Mesendoderm (in vitro differentiated cells): ENCODE results near the gene E4F1.

Experiments used
- DNase-seq: peaks from one replicate; pipeline ENCODE4 v3.0.0; 2013
- H2AK5ac ChIP-seq: 2 replicates; pipeline ENCODE4 v1.6.1; 2013; ENCODE audit warnings: low read length, inconsistent platforms
- H2BK120ac ChIP-seq: 2 replicates; pipeline ENCODE4 v1.6.1; 2013; ENCODE audit warnings: low read depth, mild to moderate bottlenecking, low read length, moderate library complexity, mixed read lengths
- H2BK15ac ChIP-seq: replicated peaks from 2 replicates; pipeline ENCODE4 v1.6.1; 2013; ENCODE audit warnings: low read depth, mild to moderate bottlenecking, moderate library complexity
- H2BK5ac ChIP-seq: 2 replicates; pipeline ENCODE4 v1.6.1; 2013; ENCODE audit warnings: low read length, inconsistent platforms
- H3K18ac ChIP-seq: 2 replicates; pipeline ENCODE4 v1.6.1; 2013; ENCODE audit warnings: mild to moderate bottlenecking, low read length, mixed read lengths
- H3K23ac ChIP-seq: one replicate; pipeline ENCODE4 v1.6.1; 2013; ENCODE audit warnings: low read length
- H3K27ac ChIP-seq: 2 replicates; pipeline ENCODE4 v1.5.1; 2013; ENCODE audit warnings: low read depth, mild to moderate bottlenecking, inconsistent platforms, low read length, moderate library complexity
- H3K27me3 ChIP-seq: 2 replicates; pipeline ENCODE4 v1.6.1; 2013; ENCODE audit warnings: low read length, control low read depth, mild to moderate bottlenecking, inconsistent platforms; ENCODE audit not compliant: insufficient read depth, poor library complexity
- H3K36me3 ChIP-seq: 2 replicates; pipeline ENCODE4 v1.6.1; 2013; ENCODE audit warnings: low read length, inconsistent platforms; ENCODE audit not compliant: control insufficient read depth, insufficient read depth
- H3K4ac ChIP-seq: one replicate; pipeline ENCODE4 v1.6.1; 2013; ENCODE audit warnings: low read depth, mild to moderate bottlenecking, low read length, moderate library complexity
- H3K4me1 ChIP-seq: 2 replicates; pipeline ENCODE4 v1.6.1; 2013; ENCODE audit warnings: low read depth, low read length, inconsistent platforms; ENCODE audit not compliant: control insufficient read depth
- H3K4me2 ChIP-seq: 2 replicates; pipeline ENCODE4 v1.6.1; 2013; ENCODE audit warnings: low read length
- H3K4me3 ChIP-seq: 2 replicates; pipeline ENCODE4 v1.5.1; 2013; ENCODE audit warnings: mild to moderate bottlenecking, low read length
- H3K56ac ChIP-seq: one replicate; pipeline ENCODE4 v1.6.1; 2013; ENCODE audit warnings: low read length
- H3K79me1 ChIP-seq: 2 replicates; pipeline ENCODE4 v1.6.1; 2013; ENCODE audit warnings: low read length, inconsistent platforms
- H3K79me2 ChIP-seq: 2 replicates; pipeline ENCODE4 v1.6.1; 2013; ENCODE audit warnings: mild to moderate bottlenecking, low read length; ENCODE audit not compliant: control insufficient read depth, insufficient read depth
- H3K9ac ChIP-seq: 2 replicates; pipeline ENCODE4 v1.6.1; 2013; ENCODE audit warnings: low read length, inconsistent platforms
- H4K5ac ChIP-seq: one replicate; pipeline ENCODE4 v1.6.1; 2013; ENCODE audit warnings: low read length
- H4K8ac ChIP-seq: one replicate; pipeline ENCODE4 v1.6.1; 2013; ENCODE audit warnings: low read depth, mild to moderate bottlenecking, control low read depth, low read length, moderate library complexity
- WGBS: extraction: QIAGEN DNeasy Blood & Tissue Kit; methylation state at CpG from one replicate; pipeline ENCODE4 v1.1.7; 2013; ENCODE audit warnings: low lambda C conversion rate, missing lambda C conversion rate; ENCODE audit not compliant: insufficient coverage; ENCODE audit errors: extremely low coverage; 5-methylcytosine and 5-hydroxymethylcytosine counted together

Gene E4F1

DNA sequence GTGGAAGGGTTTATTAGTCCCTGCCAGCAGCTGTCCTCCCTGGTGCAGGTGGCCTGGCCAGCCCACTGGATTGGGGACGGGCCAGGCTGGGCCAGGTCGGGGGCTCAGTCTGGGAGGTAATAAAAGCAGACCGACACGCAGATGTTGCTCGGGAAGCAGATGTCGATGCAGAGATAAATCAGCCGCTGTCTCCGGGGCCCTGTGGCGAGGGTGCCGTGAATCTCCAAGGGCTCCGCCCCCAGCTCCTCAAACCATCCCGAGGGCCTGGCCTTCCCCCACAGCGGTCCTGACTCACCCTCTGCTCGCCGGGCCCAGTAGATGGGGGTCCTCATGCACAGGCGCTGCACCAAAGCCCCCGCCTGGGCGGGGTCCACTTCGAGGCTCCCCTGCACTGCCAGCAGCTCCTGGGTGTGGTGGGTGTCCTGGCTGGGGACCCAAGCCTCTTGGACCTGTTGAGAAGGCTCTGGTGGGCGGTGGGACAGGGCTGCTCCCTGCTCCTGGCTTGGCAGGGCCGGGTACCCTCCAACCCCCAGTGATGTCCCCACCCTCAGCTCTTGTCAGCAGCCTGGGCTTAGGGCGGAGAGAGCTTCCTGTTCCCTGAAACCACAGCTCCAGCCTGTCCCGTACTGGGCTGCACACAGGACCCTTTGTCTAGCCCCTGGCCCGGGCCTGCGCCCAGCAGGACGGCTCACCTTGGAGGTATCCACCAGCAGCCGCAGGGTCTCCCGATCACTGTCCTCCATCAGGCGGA is 14.0 kb upstream of the E4F1 start:
- Histone ChIP-seq H3K36me3 (peaks cover 6% of the 10 kb centered on the region), H4K5ac (no peak overlapping the region), H2AK5ac (no peak overlapping the region), H2BK120ac (no peak overlapping the region), H3K4me2 (no peak overlapping the region), H2BK5ac (no peak overlapping the region), H3K23ac (no peak overlapping the region), H3K27ac (no peak overlapping the region), H3K79me2 (peaks cover 23% of the 10 kb centered on the region), H4K8ac (no peak overlapping the region), H2BK15ac (no peak overlapping the region), H3K4me1 (peaks cover 3% of the 10 kb centered on the region), H3K4ac (no peak overlapping the region), H3K79me1 (peaks cover 15% of the 10 kb centered on the region), H3K27me3 (no peaks in the 10 kb centered on the region), H3K9ac (no peak overlapping the region), H3K4me3 (no peak overlapping the region), H3K56ac (no peak overlapping the region), H3K18ac (no peak overlapping the region)
- DNase-seq, result no peak
- WGBS, result no CpG with 5 or more reads among the region's 29 CpGs

DNA sequence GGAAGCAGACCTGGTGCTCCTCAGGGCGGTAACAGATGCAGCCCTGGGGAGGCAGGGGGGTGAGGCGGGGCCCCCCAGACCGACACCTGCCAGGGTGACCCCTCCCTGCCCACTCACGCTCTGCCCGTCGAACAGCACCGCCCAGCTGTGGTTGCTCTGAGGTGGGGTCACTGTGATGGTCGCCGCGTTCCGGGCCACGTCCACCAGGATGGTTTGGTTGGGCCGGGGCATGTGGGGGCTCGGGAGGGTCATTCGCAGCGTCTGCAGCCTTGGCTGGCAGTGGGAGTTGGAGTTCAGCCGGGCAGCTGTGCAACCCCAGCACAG is 13.4 kb upstream of the E4F1 start:
- Histone ChIP-seq H3K18ac (no peak overlapping the region), H2BK120ac (no peak overlapping the region), H2BK15ac (no peak overlapping the region), H3K36me3 (peaks cover 6% of the 10 kb centered on the region), H3K23ac (no peak overlapping the region), H3K4me1 (peaks cover 3% of the 10 kb centered on the region), H4K8ac (no peak overlapping the region), H3K27ac (no peak overlapping the region), H3K56ac (no peak overlapping the region), H3K79me1 (peaks cover 15% of the 10 kb centered on the region), H4K5ac (no peak overlapping the region), H2BK5ac (no peak overlapping the region), H3K4me2 (no peak overlapping the region), H3K4ac (no peak overlapping the region), H3K4me3 (no peak overlapping the region), H3K9ac (no peak overlapping the region), H3K27me3 (no peaks in the 10 kb centered on the region), H2AK5ac (no peak overlapping the region), H3K79me2 (peaks cover 24% of the 10 kb centered on the region)
- no CpG with 5 or more reads among the region's 17 CpGs for WGBS
- DNase-seq, result no peak

DNA sequence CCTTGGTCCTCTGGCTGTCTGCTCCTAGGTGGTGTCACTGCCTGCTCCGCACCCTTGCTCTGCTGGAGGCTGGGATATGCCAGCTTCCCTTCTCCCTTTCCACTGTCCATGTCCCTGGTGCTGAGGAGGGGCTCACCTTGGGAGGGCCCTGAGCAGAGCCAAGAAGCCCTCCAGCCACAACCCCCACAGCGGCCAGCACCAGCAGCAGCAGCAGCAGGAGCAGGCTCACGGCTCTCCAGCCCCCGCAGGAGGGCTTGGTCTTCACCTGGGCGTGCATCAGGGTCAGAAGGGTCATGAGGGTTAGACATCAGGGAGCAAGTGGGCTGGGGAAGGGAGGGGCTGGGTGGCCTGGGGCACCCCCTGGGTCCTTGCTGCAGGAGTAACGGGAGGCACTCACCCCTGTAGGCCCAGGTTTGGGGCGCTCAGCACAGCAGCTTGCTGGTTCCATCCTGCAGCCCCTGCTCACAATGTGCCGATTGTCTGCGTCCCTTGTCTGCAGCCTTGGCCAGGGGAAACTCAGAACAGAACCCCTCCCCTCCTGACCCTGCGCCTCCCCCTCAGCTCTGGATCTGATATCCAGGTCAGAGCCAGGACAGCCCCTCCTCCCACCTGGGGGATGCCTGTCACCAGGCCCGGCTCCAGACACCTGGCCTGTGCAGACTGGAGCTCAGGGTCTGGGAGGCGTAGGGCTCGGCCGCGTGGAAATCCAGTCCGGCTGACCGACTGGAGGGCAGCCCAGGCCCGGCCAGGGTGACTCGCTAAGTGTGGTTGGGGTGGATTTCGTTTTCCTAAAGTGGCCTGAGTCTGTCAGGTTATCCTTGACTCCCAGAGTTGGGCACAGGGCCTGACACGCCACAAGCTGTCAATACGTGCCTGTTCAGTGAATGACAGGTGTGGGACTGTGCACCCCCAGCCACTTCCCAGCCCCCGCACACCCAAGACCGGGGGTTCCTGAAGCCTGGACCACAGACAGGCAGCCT is 12.7 kb upstream of the E4F1 start, which contains the start of gene BRICD5:
BRICD5 (minus strand) TSS at position 478 of the 980 bp plus-strand sequence; CDS start at position 448, 30 bp downstream.
- Histone ChIP-seq H3K79me2 (peaks cover 24% of the 10 kb centered on the region), H3K56ac (no peak within 1 kb of the TSS), H3K4ac (no peak within 1 kb of the TSS), H4K5ac (no peak within 1 kb of the TSS), H4K8ac (no peak within 1 kb of the TSS), H3K79me1 (peaks cover 15% of the 10 kb centered on the region), H2BK15ac (no peak within 1 kb of the TSS), H3K4me2 (no peak within 1 kb of the TSS), H2AK5ac (no peak within 1 kb of the TSS), H3K27ac (no peak within 1 kb of the TSS), H3K9ac (no peak within 1 kb of the TSS), H3K4me3 (no peak within 1 kb of the TSS), H3K27me3 (no peaks in the 10 kb centered on the region), H3K23ac (no peak within 1 kb of the TSS), H3K18ac (no peak within 1 kb of the TSS), H2BK120ac (no peak within 1 kb of the TSS), H3K36me3 (peaks cover 6% of the 10 kb centered on the region), H2BK5ac (no peak within 1 kb of the TSS), H3K4me1 (peaks cover 3% of the 10 kb centered on the region)
- peak; percentile 47 for DNase-seq
- no CpG with 5 or more reads among the region's 24 CpGs for WGBS

DNA sequence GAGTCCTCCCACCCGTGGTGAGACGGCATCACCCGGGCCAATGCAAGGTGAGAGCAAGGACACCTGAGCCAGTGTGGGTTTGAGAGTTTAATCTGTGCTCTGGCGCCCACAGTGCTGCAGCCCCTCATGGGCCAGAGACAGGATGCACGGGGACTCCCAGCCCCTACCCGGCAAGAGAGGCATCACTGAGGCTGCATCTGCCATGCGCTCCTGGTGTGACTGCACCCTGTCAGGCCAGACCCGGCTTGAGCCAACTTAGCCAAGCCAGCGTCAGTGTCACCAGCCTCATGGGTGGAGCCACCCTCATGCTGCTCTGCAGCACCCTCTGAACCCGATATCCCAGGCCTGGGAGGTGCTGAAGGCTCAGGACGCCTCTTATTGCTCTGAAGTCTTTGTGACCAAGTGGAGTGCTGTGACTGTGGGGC is 11.5 kb upstream of the E4F1 start:
- Histone ChIP-seq H2BK120ac (no peak overlapping the region), H3K79me1 (peaks cover 12% of the 10 kb centered on the region), H3K36me3 (peaks cover 6% of the 10 kb centered on the region), H3K23ac (no peak overlapping the region), H2BK5ac (no peak overlapping the region), H4K5ac (no peak overlapping the region), H3K56ac (no peak overlapping the region), H3K79me2 (peaks cover 24% of the 10 kb centered on the region), H3K4me3 (no peak overlapping the region), H4K8ac (no peak overlapping the region), H2BK15ac (no peak overlapping the region), H3K4ac (no peak overlapping the region), H3K27me3 (no peaks in the 10 kb centered on the region), H3K27ac (no peak overlapping the region), H2AK5ac (no peak overlapping the region), H3K4me2 (no peak overlapping the region), H3K4me1 (peaks cover 3% of the 10 kb centered on the region), H3K9ac (no peak overlapping the region), H3K18ac (no peak overlapping the region)
- no peak for DNase-seq
- WGBS, result no CpG with 5 or more reads among the region's 11 CpGs

DNA sequence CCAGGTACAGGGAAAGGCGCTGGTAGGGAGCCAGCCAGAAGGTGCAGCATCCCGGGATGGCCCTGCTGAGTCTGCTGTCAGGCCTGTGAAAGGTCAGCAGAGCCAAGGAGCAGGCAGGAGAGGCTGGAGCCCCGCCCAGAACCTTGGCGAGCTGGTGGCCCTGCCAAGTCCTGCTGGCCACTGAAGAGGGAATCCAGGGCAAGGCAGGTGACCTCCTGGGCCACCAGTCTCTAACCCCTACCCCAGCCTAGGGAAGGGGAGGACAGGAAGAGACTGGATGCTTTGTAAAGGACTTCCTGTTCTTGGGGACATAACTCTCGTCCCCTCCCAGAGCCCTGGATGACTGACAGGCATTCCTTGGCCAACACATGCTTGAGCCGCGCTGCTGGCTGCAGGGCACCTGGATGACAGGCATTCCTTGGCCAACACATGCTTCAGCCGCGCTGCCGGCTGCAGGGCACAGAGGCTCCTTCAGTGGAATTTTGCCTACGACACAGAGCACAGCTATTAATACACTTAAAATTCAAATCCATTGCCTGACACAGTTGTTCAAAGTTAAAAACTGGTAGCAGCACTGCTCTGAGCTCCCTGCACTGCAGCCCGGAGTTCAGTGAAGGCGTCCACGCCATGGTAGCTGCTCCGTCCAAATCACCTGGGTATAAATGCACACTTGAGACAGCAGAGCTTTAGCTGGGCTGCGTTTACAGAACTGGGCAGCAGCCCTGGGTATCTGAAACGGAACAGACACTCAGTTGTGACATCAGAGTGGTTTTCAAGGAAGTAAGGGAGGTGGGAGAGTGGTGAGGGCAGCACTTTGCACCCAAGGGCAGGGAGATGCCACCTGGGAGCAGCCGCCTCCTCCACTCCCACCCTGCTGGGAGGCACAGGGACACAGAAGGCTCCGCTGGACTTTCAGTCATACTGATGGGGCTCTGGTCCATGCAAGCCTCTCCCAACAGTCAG is 10.7 kb upstream of the E4F1 start:
- no peak overlapping the region for H3K4ac ChIP-seq
- peak overlapping the region; percentile 51 for H3K56ac ChIP-seq
- H2BK15ac ChIP-seq, result no peak overlapping the region
- no peak overlapping the region for H2BK5ac ChIP-seq
- DNase-seq, result peak; percentile 41
- WGBS, result no CpG with 5 or more reads among the region's 19 CpGs
- H3K4me2 ChIP-seq, result peak overlapping the region; percentile 85
- peak overlapping the region; percentile 98 for H3K9ac ChIP-seq
- no peak overlapping the region for H4K5ac ChIP-seq
- H3K79me2 ChIP-seq, result peaks cover 24% of the 10 kb centered on the region
- H3K23ac ChIP-seq, result no peak overlapping the region
- no peak overlapping the region for H2BK120ac ChIP-seq
- peaks cover 12% of the 10 kb centered on the region for H3K79me1 ChIP-seq
- no peaks in the 10 kb centered on the region for H3K27me3 ChIP-seq
- H3K18ac ChIP-seq, result no peak overlapping the region
- no peak overlapping the region for H4K8ac ChIP-seq
- H3K27ac ChIP-seq, result no peak overlapping the region
- peaks cover 6% of the 10 kb centered on the region for H3K36me3 ChIP-seq
- H3K4me3 ChIP-seq, result no peak overlapping the region
- H2AK5ac ChIP-seq, result no peak overlapping the region
- peaks cover 3% of the 10 kb centered on the region for H3K4me1 ChIP-seq
